GM10248 (cell line): ENCODE measurements around the gene MRPL1.
"Not testable (repeated sequence)": the region's sequence is repeated elsewhere in the genome, so short reads cannot be mapped to it uniquely, and the experiment has no call there.

ENCODE experiments used
- CTCF ChIA-PET: fragments of 300-600 bp; sonication (Branson Sonifier 250); formaldehyde crosslinking; extraction: SDS; loops from one replicate; lab custom pipeline; 2021; ENCODE audit warnings: antibody characterized with exemption; lab: Yijun Ruan, JAX
- POLR2A ChIA-PET: fragments of 350-650 bp; sonication (Branson Sonifier 250); formaldehyde crosslinking; extraction: SDS; loops from one replicate; lab custom pipeline; 2020; ENCODE audit warnings: antibody characterized with exemption; lab: Yijun Ruan, JAX
- DNase-seq: peaks from one replicate; pipeline ENCODE4 v3.0.0; 2012; ENCODE audit errors: extremely low spot score
- CTCF ChIP-seq: IDR thresholded peaks from 2 replicates; pipeline ENCODE4 v1.5.1; 2012; ENCODE audit warnings: mild to moderate bottlenecking, low read depth; ENCODE audit errors: extremely low read depth, missing control alignments, control extremely low read depth

Gene MRPL1

GRCh38 chr4:77930154-77930639 is 67.6 kb downstream of the MRPL1 start:
- ChIA-PET CTCF (interaction anchor here (1.0 to 1.7 kb wide), 3 partner anchors 12 to 24 kb away, joined by 3 to 4 read pairs (median 3); no protein-coding TSS in a partner anchor), POLR2A (no interaction called here)
- DNase-seq = no peak
- TF ChIP-seq CTCF = no peak

- no peak for DNase-seq
- ChIA-PET CTCF (no interaction called here), POLR2A (no interaction called here)
- TF ChIP-seq CTCF = no peak
These were observed 68.2 kb downstream of the MRPL1 start for GRCh38 chr4:77930876-77931275.

- TF ChIP-seq CTCF = no peak
- POLR2A ChIA-PET = no interaction called here
- CTCF ChIA-PET = no interaction called here
- no peak for DNase-seq
These were observed 69.0 kb downstream of the MRPL1 start for GRCh38 chr4:77931452-77932135.

- DNase-seq = no peak
- ChIA-PET POLR2A (no interaction called here), CTCF (no interaction called here)
- TF ChIP-seq CTCF = no peak
These were observed 75.9 kb downstream of the MRPL1 start for GRCh38 chr4:77938560-77938959.

GRCh38 chr4:77945929-77946328 is 83.3 kb downstream of the MRPL1 start:
- DNase-seq, POLR2A ChIA-PET, CTCF ChIA-PET: not testable (repeated sequence)

- ChIA-PET POLR2A (no interaction called here), CTCF (no interaction called here)
- DNase-seq = no peak
- TF ChIP-seq CTCF = no peak
These were observed 87.6 kb downstream of the MRPL1 start for GRCh38 chr4:77950203-77950602.

GRCh38 chr4:77952457-77952856 is 89.8 kb downstream of the MRPL1 start:
- TF ChIP-seq CTCF = no peak
- no peak for DNase-seq
- ChIA-PET CTCF (no interaction called here), POLR2A (no interaction called here)
